Prostate gland (tissue), 2 donors: ENCODE data around the gene FHL2.

Experiments
- POLR2A ChIP-seq: fragments of 450-650 bp; IDR thresholded peaks from one replicate; pipeline ENCODE4 v1.6.1; 2016; ENCODE audit warnings: antibody characterized with exemption, mild to moderate bottlenecking
- POLR2AphosphoS5 ChIP-seq: sonication (generic); formaldehyde crosslinking; IDR thresholded peaks from one replicate; pipeline ENCODE4 v1.6.1; 2017; ENCODE audit warnings: antibody characterized with exemption
- TF ChIP-seq, protein P1 (sequence below), 4 experiments: fragments of 200-600 bp in 2 of 4; fragments of 450-650 bp in 2 of 4; sonication (generic) in 2 of 4; IDR thresholded peaks; 1 replicate in 3 of 4; 2 replicates in 1 of 4; pipeline ENCODE4 v1.5.1; 2016 to 2019; ENCODE audit warnings: antibody characterized with exemption in 4 of 4, mild to moderate bottlenecking in 2 of 4, moderate library complexity in 2 of 4

DNA sequence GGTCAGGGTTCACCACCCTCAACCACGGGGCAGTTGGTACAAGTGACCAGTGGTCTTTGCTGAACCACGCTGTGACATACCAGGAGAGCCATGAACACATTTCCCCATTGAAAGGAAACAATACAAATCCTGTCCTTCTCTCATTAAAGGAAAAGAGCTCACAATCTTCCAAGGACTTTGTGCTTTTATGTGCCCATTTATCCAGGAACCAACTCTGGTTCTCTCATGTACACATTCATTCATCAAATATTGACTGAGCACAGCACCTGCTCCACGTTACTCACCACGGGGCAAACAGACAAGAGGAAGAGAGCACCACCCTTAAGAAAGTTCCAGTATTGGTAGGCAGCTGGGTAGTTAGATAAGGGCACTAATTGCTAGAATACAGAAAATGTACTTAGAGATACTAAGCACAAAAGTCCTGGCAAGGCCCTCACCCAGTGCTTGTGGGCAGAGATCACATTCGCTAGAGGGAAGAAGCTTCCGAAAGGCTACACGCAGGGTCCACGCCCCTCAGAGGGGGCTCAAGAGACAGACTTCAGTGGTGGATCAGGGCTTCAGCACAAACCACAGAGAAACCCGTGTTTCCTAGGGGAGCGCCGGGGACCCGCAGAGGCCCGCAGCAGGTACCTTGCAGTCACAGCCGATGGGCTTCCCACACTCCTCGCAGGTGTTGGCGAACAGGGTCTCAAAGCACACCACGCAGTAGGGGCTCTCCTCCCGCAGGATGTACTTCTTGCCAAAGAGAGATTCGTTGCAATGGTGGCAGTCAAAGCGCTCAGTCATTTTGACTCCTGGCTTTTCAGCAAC is 12.9 kb downstream of the FHL2 start:
- TF ChIP-seq POLR2AphosphoS5 (peak; percentile 85), POLR2A (no peak)
- TF ChIP-seq, protein P1, sequence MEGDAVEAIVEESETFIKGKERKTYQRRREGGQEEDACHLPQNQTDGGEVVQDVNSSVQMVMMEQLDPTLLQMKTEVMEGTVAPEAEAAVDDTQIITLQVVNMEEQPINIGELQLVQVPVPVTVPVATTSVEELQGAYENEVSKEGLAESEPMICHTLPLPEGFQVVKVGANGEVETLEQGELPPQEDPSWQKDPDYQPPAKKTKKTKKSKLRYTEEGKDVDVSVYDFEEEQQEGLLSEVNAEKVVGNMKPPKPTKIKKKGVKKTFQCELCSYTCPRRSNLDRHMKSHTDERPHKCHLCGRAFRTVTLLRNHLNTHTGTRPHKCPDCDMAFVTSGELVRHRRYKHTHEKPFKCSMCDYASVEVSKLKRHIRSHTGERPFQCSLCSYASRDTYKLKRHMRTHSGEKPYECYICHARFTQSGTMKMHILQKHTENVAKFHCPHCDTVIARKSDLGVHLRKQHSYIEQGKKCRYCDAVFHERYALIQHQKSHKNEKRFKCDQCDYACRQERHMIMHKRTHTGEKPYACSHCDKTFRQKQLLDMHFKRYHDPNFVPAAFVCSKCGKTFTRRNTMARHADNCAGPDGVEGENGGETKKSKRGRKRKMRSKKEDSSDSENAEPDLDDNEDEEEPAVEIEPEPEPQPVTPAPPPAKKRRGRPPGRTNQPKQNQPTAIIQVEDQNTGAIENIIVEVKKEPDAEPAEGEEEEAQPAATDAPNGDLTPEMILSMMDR (IDR thresholded peaks at IDR 0.05), result no peak
